Thyroid gland (tissue), 4 donors: ENCODE data around the gene TNIK. TPM values are rescaled to one million over a fixed set of nuclear protein-coding genes. Genes with fewer than 3 reads are reported as not detected.

Experiments used
- DNase-seq, 2 donors: peaks; one replicate each; pipeline ENCODE4 v3.0.0-alpha.2; 2019
- H3K27ac ChIP-seq, 3 donors: fragments of 200-600 bp; sonication (generic); 1 replicate in 2 of 3; 2 replicates in 1 of 3; pipeline ENCODE4 v1.5.1; 2016 to 2019; ENCODE audit warnings: mild to moderate bottlenecking in 1 of 3, moderate library complexity in 1 of 3
- H3K27me3 ChIP-seq: fragments of 200-600 bp; sonication (generic); one replicate; pipeline ENCODE4 v1.5.1; 2019
- H3K36me3 ChIP-seq, 2 donors: fragments of 200-600 bp; sonication (generic); one replicate each; pipeline ENCODE4 v1.5.1; 2016 to 2019
- H3K4me1 ChIP-seq, 2 donors: fragments of 200-600 bp; sonication (generic); one replicate each; pipeline ENCODE4 v1.5.1; 2017 to 2019
- H3K4me3 ChIP-seq, 3 donors: fragments of 200-600 bp; sonication (generic); replicated peaks in 1 of 3; 1 replicate in 2 of 3; 2 replicates in 1 of 3; pipeline ENCODE4 v1.5.1; 2016; ENCODE audit warnings: mild to moderate bottlenecking in 1 of 3
- H3K9me3 ChIP-seq: fragments of 200-600 bp; sonication (generic); one replicate; pipeline ENCODE4 v1.5.1; 2017
- CTCF ChIP-seq, 6 experiments: fragments of 200-600 bp in 3 of 6; fragments of 450-650 bp in 3 of 6; sonication (generic) in 3 of 6; IDR thresholded peaks; one replicate each; pipeline ENCODE4 v1.5.1; 2016 to 2019; ENCODE audit warnings: antibody characterized with exemption in 6 of 6, mild to moderate bottlenecking in 2 of 6, inconsistent platforms in 1 of 6, moderate library complexity in 1 of 6
- POLR2A ChIP-seq, 2 donors: fragments of 450-650 bp; IDR thresholded peaks; one replicate each; pipeline ENCODE4 v1.6.1; 2017; ENCODE audit warnings: antibody characterized with exemption in 2 of 2, mild to moderate bottlenecking in 2 of 2, moderate library complexity in 1 of 2
- WGBS, 2 donors: methylation state at CpG; one replicate each; pipeline ENCODE4 v1.1.5; 2017; 5-methylcytosine and 5-hydroxymethylcytosine counted together
- intact Hi-C: fragments of 100-400 bp; cut with DNase I; formaldehyde crosslinking; loops from one replicate; pipeline ENCODE4 v1.15.1; 2023
- total RNA-seq, 4 donors: library from RNA; depleted of rRNA; stranded (reverse); fragments of >200 nt; gene quantifications; one replicate each; pipeline ENCODE4 v1.2.3, GENCODE V29; 2016

The TNIK gene
- total RNA-seq, 4 donors from 2014 or later, result 29.7 to 84.1 (median 48.9) TPM

- no peak overlapping the region for H3K27ac ChIP-seq
- DNase-seq, result no peak
- no peaks in the 10 kb centered on the region for H3K36me3 ChIP-seq
- TF ChIP-seq POLR2A (IDR thresholded peaks at IDR 0.05) (no peak), CTCF (IDR thresholded peaks at IDR 0.05) (no peak)
- intact Hi-C loops, result no loop called here
- H3K9me3 ChIP-seq, result no peaks in the 10 kb centered on the region
- H3K4me1 ChIP-seq, result peaks cover 0 to 9% of the 10 kb centered on the region in 2 donors
- no peaks in the 10 kb centered on the region for H3K27me3 ChIP-seq
- 48 to 57% methylated on average over 3 of the region's 3 CpGs for WGBS, 2 donors
- H3K4me3 ChIP-seq, result no peak overlapping the region
Measured at GRCh38 chr3:171068658-171069057, 391.5 kb downstream of the TNIK start.

DNA sequence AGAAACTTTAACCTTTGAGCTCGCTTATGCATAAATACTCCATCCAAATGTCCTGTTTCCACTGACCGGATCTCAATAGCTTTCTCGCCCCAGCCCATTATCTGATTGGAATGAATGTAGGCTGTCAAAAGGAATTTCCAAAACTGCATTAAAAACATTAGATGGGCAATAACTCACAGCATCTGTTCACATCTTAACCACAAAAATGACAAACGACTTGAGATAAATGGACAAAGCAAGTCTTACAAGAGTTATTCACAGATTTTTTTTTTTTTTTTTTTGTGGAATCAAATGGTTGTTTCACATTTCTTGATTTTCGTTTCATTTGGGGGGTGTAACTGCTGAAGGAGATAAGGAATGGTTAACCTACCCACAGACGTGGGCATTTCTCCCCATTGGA, 394.0 kb downstream of the TNIK start:
- no peak for DNase-seq
- H3K27me3 ChIP-seq, result no peaks in the 10 kb centered on the region
- H3K27ac ChIP-seq, result no peak overlapping the region
- no peaks in the 10 kb centered on the region for H3K9me3 ChIP-seq
- no peak for TF ChIP-seq POLR2A (IDR thresholded peaks at IDR 0.05)
- TF ChIP-seq CTCF (IDR thresholded peaks at IDR 0.05), result no peak
- intact Hi-C loops, result no loop called here
- no peaks in the 10 kb centered on the region for H3K36me3 ChIP-seq
- H3K4me3 ChIP-seq, result no peak overlapping the region
- peaks cover 0 to 9% of the 10 kb centered on the region in 2 donors for H3K4me1 ChIP-seq
- 89 to 96% methylated on average over 6 of the region's 6 CpGs for WGBS, 2 donors

DNA sequence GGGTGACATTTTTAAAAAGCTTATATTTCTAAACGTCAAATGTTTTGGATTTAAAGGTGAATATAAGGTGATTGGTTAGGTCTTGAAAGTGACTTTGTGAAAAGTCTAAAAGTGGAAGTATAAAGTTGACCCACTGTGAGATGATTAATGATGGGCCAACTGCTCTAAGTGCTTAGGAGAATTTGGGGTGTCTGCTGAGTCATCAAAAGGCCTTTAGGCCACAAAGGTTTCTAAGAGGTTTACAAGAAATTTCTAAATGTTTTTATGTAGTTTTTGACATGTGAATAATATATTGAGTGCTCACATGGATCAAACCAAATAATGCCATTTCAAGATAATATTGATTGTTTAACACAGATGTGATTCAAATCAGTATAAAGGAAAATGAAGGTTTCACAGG, 394.5 kb downstream of the TNIK start:
- no peak for DNase-seq
- TF ChIP-seq POLR2A (IDR thresholded peaks at IDR 0.05), result no peak
- no peak for TF ChIP-seq CTCF (IDR thresholded peaks at IDR 0.05)
- intact Hi-C loops, result no loop called here
- WGBS, 2 donors, result 95 to 98% methylated on average over 1 of the region's 1 CpG
- no peaks in the 10 kb centered on the region for H3K27me3 ChIP-seq
- no peak overlapping the region for H3K27ac ChIP-seq
- no peaks in the 10 kb centered on the region for H3K9me3 ChIP-seq
- H3K4me1 ChIP-seq, result peaks cover 0 to 9% of the 10 kb centered on the region in 2 donors
- no peak overlapping the region for H3K4me3 ChIP-seq
- H3K36me3 ChIP-seq, result no peaks in the 10 kb centered on the region

- no peaks in the 10 kb centered on the region for H3K9me3 ChIP-seq
- H3K27ac ChIP-seq, result no peak overlapping the region
- intact Hi-C loops, result no loop called here
- TF ChIP-seq POLR2A (IDR thresholded peaks at IDR 0.05) (no peak), CTCF (IDR thresholded peaks at IDR 0.05) (no peak)
- H3K36me3 ChIP-seq, result no peaks in the 10 kb centered on the region
- peaks cover 0 to 9% of the 10 kb centered on the region in 2 donors for H3K4me1 ChIP-seq
- no peaks in the 10 kb centered on the region for H3K27me3 ChIP-seq
- 66 to 73% methylated on average over 2 of the region's 2 CpGs for WGBS, 2 donors
- no peak for DNase-seq
- no peak overlapping the region for H3K4me3 ChIP-seq
Measured at GRCh38 chr3:171064461-171064860, 395.7 kb downstream of the TNIK start.

GRCh38 chr3:171061749-171062148, 398.5 kb downstream of the TNIK start:
- intact Hi-C loops, result no loop called here
- H3K27ac ChIP-seq, result no peak overlapping the region
- no peak for TF ChIP-seq POLR2A (IDR thresholded peaks at IDR 0.05)
- TF ChIP-seq CTCF (IDR thresholded peaks at IDR 0.05), result no peak
- DNase-seq, result no peak
- no peaks in the 10 kb centered on the region for H3K9me3 ChIP-seq
- 96 to 98% methylated on average over 1 of the region's 1 CpG for WGBS, 2 donors
- H3K27me3 ChIP-seq, result no peaks in the 10 kb centered on the region
- H3K4me1 ChIP-seq, result no peaks in the 10 kb centered on the region
- no peaks in the 10 kb centered on the region for H3K36me3 ChIP-seq
- H3K4me3 ChIP-seq, result no peak overlapping the region
